ENCODE results near the gene DNAJC15. TPM values are rescaled to one million over a fixed set of nuclear protein-coding genes. Genes with fewer than 3 reads are reported as not detected.

Gene DNAJC15
- polyA plus RNA-seq (2012; ENCODE audit: insufficient read length, low read depth), result not detected

- TF ChIP-seq FOXP2 (optimal IDR thresholded peaks at IDR 0.05; ENCODE audit: borderline replicate concordance, extremely low read depth, extremely low read length, insufficient read depth) (no peak), POLR2AphosphoS5 (IDR thresholded peaks at IDR 0.05; ENCODE audit: low read depth, low read length) (no peak), TAF1 (IDR thresholded peaks at IDR 0.05; ENCODE audit: borderline replicate concordance, insufficient read depth, low read length) (no peak), SIN3A (IDR thresholded peaks at IDR 0.05; ENCODE audit: borderline replicate concordance, insufficient read depth, low read length) (no peak), REST (IDR thresholded peaks at IDR 0.05; ENCODE audit: insufficient read depth in 1 of 2, low read depth in 2 of 2, low read length in 2 of 2) (no peak)
These were observed at the start of gene DNAJC15 for GRCh38 chr13:43023289-43023963. Gene DNAJC15 (plus strand): TSS chr13:43023586. CDS start chr13:43023627, 41 bp downstream.

GRCh38 chr13:42976066-42976465 is 47.3 kb upstream of the DNAJC15 start:
- TF ChIP-seq SIN3A (IDR thresholded peaks at IDR 0.05; ENCODE audit: borderline replicate concordance, insufficient read depth, low read length), result no peak
- no peak for TF ChIP-seq FOXP2 (optimal IDR thresholded peaks at IDR 0.05; ENCODE audit: borderline replicate concordance, extremely low read depth, extremely low read length, insufficient read depth)
- no peak for TF ChIP-seq REST (IDR thresholded peaks at IDR 0.05; ENCODE audit: insufficient read depth in 1 of 2, low read depth in 2 of 2, low read length in 2 of 2)
- no peak for TF ChIP-seq TAF1 (IDR thresholded peaks at IDR 0.05; ENCODE audit: borderline replicate concordance, insufficient read depth, low read length)
- no peak for TF ChIP-seq POLR2AphosphoS5 (IDR thresholded peaks at IDR 0.05; ENCODE audit: low read depth, low read length)

GRCh38 chr13:42977219-42977659 is 46.1 kb upstream of the DNAJC15 start:
- TF ChIP-seq SIN3A (IDR thresholded peaks at IDR 0.05; ENCODE audit: borderline replicate concordance, insufficient read depth, low read length) (no peak), FOXP2 (optimal IDR thresholded peaks at IDR 0.05; ENCODE audit: borderline replicate concordance, extremely low read depth, extremely low read length, insufficient read depth) (no peak), TAF1 (IDR thresholded peaks at IDR 0.05; ENCODE audit: borderline replicate concordance, insufficient read depth, low read length) (no peak)

GRCh38 chr13:42981317-42981716 is 42.1 kb upstream of the DNAJC15 start:
- TF ChIP-seq SIN3A (IDR thresholded peaks at IDR 0.05; ENCODE audit: borderline replicate concordance, insufficient read depth, low read length), result no peak
- TF ChIP-seq REST (IDR thresholded peaks at IDR 0.05; ENCODE audit: insufficient read depth in 1 of 2, low read depth in 2 of 2, low read length in 2 of 2), result no peak
- no peak for TF ChIP-seq POLR2AphosphoS5 (IDR thresholded peaks at IDR 0.05; ENCODE audit: low read depth, low read length)
- TF ChIP-seq FOXP2 (optimal IDR thresholded peaks at IDR 0.05; ENCODE audit: borderline replicate concordance, extremely low read depth, extremely low read length, insufficient read depth), result no peak
- no peak for TF ChIP-seq TAF1 (IDR thresholded peaks at IDR 0.05; ENCODE audit: borderline replicate concordance, insufficient read depth, low read length)

GRCh38 chr13:42981853-42982252 is 41.5 kb upstream of the DNAJC15 start:
- TF ChIP-seq FOXP2 (optimal IDR thresholded peaks at IDR 0.05; ENCODE audit: borderline replicate concordance, extremely low read depth, extremely low read length, insufficient read depth) (no peak), POLR2AphosphoS5 (IDR thresholded peaks at IDR 0.05; ENCODE audit: low read depth, low read length) (no peak), SIN3A (IDR thresholded peaks at IDR 0.05; ENCODE audit: borderline replicate concordance, insufficient read depth, low read length) (no peak)

- TF ChIP-seq SIN3A (IDR thresholded peaks at IDR 0.05; ENCODE audit: borderline replicate concordance, insufficient read depth, low read length), result no peak
- TF ChIP-seq TAF1 (IDR thresholded peaks at IDR 0.05; ENCODE audit: borderline replicate concordance, insufficient read depth, low read length), result no peak
- TF ChIP-seq POLR2AphosphoS5 (IDR thresholded peaks at IDR 0.05; ENCODE audit: low read depth, low read length), result no peak
- no peak for TF ChIP-seq REST (IDR thresholded peaks at IDR 0.05; ENCODE audit: insufficient read depth in 1 of 2, low read depth in 2 of 2, low read length in 2 of 2)
These were observed 39.4 kb upstream of the DNAJC15 start for GRCh38 chr13:42984026-42984425.
